NCI-H69 (cell line): ENCODE data around the gene TBC1D5.
"Not testable (repeated sequence)": the region's sequence is repeated elsewhere in the genome, so short reads cannot be mapped to it uniquely, and the experiment has no call there.

ENCODE experiments used
- DNase-seq: peaks from one replicate; lab custom pipeline; 2025; lab: John Stamatoyannopoulos, UW

TBC1D5 gene, protein sequence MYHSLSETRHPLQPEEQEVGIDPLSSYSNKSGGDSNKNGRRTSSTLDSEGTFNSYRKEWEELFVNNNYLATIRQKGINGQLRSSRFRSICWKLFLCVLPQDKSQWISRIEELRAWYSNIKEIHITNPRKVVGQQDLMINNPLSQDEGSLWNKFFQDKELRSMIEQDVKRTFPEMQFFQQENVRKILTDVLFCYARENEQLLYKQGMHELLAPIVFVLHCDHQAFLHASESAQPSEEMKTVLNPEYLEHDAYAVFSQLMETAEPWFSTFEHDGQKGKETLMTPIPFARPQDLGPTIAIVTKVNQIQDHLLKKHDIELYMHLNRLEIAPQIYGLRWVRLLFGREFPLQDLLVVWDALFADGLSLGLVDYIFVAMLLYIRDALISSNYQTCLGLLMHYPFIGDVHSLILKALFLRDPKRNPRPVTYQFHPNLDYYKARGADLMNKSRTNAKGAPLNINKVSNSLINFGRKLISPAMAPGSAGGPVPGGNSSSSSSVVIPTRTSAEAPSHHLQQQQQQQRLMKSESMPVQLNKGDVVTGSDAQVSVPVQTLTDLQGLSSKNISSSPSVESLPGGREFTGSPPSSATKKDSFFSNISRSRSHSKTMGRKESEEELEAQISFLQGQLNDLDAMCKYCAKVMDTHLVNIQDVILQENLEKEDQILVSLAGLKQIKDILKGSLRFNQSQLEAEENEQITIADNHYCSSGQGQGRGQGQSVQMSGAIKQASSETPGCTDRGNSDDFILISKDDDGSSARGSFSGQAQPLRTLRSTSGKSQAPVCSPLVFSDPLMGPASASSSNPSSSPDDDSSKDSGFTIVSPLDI

DNA sequence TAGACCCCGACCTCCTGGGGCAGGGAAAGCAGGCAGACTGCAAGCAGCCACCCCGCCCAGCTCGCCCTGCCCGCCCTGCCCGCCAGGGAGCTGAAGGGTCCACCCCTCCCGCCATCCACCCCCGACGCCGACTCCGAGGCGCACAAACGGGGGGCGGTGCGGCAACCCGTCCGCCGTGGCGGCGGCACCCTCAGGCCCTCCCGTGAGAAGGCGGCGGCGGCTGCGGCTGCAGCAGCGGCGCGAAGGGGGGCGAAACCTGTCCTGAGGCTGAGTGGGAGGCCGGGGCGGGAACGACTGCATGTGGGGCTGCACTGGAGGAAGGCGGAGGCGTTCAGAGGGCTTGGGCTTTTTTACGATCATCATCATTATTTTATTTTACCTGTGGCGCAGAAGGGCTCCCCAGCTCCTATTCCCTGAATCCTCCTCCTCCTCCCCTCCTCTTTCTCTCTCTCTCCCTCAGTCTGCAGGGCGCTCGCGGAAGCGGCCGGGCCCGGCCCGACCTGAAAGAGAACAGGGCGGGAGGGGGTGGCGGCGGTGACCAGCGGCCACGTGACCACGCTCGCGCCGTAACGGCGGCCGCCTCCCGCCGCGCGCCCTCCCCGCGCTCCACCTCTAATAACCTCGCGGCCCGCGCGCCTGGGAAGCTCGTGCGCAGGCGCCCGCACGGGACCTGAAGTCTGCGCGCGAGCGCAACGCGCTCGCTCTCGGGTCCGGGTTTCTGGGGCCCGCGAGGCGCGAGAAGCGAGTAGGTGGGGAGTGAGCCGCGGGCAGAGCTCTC is at the start of gene TBC1D5:
Gene TBC1D5 (minus strand): TSS at position 530 of the 778 bp plus-strand sequence. CDS start 234,061 bp downstream, outside the sequence.
- peak; percentile 98 for DNase-seq

DNA sequence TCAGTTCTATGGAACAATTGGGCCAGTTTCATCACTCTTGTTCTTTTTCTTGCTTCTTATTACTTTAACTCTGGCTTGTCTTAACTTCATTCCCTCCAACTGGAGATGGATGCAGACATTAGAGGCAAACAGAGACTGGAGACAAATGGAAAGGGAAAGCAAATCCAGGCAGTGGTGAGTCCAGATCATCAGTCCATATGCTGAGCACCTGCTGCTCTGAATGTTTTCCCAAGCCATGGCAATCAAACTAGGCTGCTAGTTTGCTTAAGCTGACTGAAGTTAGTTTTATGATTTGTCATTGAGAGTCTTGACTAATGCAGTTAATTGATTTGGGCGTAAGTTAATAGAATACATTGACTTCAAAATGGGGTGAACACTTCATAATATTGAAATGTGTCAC is 41.0 kb upstream of the TBC1D5 start:
- DNase-seq = no peak

DNA sequence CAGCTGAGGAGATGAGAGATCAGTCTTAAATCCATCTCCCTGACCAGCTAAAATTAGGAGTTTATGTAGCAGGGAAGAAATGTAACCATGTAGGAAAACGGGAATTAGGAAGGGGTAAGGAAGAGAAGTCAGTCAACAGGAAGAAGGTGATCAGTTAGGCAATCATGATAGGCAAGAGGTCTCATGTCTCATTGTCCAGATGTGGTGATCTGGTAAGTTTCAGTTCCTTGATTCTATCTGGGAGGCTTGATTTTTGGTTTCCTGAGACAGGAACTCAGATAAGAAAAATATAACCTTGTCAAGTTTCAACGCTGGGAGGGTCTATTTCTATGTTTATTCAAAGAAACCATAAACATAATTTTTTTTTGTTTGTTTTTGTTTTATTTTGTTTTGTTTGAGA is 40.3 kb upstream of the TBC1D5 start:
- no peak for DNase-seq

DNA sequence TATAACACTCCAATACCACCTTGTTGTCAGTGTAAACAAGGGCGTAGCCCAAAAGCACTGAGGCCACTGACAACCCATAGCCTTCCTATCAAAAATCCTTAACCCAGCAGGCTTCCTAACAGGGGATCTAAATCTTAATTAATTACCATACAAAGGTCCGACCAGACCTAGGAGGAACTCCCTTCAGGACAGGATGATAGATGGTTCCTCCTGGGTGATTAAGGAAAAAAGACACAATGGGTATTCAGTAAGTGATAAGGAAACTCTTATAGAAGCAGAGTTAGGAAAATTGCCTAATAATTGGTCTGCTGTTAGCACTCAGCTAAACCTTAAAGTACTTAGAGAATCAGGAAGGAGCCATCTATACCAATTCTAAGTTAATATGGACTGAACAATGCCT is 37.9 kb upstream of the TBC1D5 start:
- DNase-seq = not testable (repeated sequence)

DNA sequence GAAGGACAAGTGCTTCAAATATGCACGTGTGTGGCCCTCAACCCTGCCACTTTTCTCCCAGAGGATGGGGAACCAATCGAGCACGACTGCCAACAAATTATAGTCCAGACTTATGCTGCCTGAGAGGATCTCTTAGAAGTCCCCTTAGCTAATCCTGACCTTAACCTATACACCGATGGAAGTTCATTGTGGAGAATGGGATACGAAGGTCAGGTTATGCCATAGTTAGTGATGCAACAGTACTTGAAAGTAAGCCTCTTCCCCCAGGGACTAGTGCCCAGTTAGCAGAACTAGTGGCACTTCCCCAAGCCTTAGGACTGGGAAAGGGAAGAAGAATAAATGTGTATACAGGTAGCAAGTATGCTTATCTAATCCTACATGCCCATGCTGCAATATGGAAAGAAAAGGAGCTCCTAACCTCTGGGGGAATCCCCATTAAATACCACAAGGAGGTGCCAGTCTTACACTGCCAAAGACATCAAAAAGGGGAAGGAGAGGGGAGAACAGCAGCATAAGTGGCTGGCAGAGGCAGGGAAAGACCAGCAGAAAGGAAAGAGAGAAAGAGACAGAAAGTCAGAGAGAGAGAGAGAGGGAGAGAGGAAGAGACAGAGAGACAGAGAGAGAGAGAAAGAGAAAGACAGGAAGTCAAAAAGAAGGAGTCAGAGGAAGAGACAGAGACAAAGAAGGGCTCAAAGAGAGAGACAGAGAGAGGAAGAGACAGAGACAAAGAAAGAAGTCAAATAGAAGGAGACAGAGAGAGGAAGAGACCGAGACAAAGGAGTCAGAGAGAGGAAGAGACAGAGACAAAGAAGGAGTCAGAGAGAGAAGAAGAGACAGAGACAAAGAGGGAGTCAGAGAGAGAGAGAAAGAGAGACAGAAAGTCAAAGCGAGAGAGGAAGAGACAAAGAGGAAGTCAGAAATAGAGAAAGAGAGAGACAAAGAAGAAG is 37.1 kb upstream of the TBC1D5 start:
- peak; percentile 10 for DNase-seq

DNA sequence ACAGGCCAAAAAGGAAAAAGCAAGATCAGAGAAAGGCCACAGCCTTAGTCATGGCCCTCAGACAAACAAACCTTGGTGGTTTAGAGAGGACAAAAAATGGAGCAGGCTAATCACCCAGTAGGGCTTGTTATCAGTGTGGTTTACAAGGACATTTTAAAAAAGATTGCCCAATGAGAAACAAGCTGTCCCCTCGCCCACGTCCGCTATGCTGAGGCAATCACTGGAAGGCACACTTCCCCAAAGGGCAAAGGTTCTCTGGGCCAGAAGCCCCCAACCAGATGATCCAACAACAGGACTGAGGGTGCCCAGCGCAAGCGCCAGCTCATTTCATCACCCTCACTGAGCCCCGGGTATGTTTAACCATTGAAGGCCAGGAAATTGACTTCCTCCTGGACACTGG is 34.9 kb upstream of the TBC1D5 start:
- DNase-seq = not testable (repeated sequence)

DNA sequence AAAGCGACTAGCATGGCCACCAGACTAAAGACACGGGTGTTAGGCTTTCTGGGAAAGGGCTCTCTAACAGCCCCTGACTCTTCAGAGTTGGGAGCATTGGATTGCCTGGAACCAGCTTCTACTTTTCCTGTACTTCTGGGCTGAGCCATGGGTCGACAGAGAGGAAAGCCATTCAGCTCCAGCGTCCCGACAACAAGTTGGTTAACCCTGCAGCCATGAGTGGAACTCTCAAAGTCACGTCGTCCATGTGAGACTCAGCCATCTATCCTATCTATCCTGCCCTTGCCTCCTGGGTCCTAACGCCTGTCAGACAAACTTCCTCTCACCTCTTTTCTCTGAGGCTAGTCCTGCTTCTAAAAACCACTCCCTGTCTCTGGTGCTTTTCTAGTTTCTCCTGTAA is 32.6 kb upstream of the TBC1D5 start:
- no peak for DNase-seq

DNA sequence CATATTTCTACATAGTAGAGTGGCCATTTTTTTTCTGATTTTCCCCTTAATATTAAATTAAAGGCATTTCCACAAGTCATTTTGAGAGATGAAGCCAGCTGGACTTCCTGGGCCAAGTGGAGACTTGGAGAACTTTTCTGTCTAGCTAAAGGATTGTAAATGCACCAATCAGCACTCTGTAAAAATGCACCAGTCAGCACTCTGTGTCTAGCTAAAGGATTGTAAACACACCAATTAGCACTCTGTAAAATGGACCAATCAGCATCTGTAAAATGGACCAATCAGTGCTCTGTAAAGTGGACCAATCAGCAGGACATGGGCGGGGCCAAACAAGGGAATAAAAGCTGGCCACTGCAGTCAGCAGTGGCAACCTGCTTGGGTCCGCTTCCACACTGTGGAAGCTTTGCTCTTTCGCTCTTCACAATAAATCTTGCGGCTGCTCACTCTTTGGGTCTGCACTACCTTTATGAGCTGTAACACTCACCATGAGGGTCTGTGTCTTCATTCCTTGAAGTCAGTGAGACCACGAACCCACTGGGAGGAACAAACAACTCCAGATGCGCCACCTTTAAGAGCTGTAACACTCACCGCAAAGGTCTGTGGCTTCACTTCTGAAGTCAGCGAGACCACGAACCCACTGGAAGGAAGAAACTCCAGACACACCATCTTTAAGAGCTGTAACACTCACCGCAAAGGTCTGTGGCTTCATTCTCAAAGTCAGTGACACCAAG is 31.9 kb upstream of the TBC1D5 start:
- not testable (repeated sequence) for DNase-seq

DNA sequence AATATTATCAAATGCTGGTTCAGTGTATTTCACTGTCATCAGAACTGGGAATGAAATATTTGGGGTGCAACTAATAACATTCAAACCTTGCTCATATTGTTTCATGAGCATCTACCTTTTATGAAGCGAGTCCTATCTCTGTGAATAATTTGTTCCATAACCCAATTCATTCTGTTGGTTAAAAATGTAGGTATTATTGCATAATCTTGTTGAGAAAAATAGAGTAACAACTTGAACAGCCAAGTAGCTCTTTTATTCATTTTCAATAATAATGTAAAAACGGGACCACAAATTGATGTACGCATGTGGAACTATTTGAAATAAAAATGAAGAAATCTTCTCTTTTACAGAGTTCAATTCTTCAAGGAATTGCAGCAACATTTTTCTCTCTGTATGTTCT is 30.1 kb upstream of the TBC1D5 start:
- no peak for DNase-seq

DNA sequence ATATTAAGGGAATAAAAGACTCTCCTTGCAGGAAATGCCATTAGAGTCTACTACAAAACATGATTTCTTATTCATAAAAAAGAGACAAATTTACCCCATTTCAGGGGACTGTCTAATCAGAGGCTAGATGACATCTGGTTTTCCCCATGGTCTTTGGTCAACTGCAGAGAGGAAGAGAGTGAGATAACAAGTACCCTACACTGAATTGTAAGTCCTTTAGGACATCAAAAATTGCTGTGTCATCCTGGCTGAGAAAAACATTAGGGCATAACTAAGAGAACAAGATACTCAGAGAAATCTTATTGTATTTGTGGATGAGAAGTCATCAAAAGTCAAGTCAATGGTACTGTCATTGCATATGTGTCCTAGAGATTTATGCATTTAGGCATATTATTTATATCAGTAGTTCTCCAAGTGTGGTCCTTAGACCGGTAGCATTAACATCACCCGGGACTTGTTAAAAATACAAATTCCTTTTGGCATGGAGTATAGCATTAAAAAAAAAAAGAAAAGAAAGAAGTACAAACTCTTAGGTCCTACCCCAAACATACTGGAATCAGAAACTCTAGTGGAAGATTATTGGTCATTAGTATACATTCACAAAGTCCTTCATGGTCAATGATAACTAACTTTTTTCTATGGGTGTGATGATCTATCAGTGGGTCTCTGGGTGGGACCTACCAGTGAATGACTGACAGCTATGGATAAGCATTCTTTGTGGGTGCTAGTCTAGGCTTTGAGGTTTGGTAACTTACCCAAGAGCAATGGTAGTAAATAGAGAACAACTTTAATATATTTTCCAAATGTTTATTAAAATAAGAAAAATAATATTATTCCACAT is 29.0 kb upstream of the TBC1D5 start:
- DNase-seq = no peak

DNA sequence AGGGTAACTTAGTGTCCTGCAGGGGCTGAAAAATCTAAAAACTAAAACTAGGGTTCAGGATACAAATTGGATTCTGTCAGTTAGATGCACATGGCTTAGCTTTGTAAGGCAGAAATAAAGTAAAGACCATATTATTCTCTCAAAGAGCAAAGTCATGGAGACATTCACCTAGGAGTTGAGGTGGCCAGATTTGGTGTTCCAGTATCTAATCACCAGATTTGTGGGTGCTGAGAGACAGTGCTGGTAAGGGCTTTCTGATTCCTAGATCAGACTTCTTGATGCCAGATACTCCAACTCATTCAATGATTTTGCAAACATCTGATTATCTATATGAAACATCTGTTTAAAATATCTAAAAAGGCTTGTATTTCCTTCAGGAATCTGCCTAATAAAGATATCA is 28.3 kb upstream of the TBC1D5 start:
- no peak for DNase-seq

DNA sequence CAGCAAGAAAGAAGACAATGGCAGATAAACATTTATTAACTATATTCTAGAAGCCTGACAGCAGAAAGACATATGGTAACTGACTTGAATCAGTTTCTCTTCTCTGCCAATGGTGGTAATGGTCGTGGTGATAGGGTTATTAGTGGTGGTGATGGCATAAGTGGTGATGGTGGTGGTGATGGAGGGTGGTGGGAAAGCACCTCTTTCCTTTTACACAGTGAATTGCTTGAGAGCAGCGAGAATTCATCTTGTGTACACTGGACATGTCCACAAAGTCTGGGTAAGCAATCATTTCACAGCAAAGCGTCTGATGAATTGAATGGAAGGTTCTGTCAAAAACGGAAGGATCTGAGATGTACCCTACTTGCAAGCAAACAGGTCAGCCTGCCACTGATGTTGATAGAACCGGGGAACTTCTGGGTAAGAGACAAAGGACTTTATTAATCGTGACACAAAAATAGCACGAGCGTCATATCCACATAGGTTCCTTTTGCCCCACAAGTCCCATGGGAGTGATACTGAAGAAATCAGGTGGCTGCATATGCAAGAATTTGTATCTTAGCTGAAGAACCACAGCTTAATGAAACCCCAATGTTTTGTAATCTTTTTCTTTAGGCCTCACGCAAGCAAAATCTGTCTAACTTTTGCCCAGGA is 23.5 kb upstream of the TBC1D5 start:
- DNase-seq = no peak

DNA sequence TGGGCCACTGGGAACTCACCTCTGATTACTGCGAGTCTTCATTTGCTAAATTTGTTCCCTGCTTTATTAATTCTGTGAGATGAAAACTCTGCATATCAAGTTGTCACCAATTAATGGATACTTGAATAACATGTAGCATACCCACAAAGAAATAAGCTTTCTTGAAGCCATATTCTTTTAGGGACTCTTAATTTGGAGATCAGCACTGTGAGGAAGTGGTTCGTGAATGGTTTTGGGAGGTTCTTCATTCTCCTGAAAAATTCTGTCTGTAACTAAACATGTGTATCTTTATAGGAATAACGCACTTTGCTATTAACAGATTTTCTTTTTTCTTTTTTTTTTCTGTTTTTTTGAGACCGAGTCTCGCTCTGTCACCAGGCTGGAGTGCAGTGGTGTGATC is 19.1 kb upstream of the TBC1D5 start:
- no peak for DNase-seq

DNA sequence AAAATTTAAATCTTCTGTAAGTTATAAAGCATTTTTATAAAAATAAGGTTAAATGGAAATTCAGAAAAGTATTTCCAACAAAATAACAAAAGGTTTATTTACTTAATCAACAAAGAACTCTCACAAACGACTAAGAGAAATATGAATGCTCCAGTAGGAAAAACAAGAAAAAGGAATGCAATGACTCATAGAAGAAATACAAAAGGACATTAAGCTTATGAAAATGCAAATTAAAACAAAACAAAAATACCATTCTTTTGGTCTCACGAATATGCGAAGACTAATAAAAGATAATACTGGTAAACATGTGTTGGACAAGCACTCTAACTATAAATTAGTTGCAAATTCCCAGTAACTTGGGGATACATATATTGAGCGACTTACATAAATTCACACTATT is 17.5 kb upstream of the TBC1D5 start:
- no peak for DNase-seq

DNA sequence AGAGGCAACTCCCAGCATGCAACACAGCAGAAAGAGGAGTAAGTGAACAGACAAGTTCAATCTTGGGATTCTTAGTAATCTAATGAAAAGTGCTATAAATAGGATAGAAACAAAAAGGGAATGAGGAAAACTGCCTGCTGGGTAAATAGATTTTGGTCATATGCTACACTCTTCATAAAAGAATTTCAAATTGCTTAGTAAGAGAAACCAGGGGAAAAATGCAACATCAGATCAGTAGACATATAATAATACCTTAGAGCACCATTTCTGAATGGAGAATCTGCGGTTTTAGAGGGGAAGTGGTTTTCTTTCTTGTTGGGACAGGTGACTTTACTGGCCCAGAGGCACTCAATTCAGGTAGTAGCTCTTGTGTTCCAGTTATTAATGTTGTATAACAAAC is 13.4 kb upstream of the TBC1D5 start:
- DNase-seq = no peak

DNA sequence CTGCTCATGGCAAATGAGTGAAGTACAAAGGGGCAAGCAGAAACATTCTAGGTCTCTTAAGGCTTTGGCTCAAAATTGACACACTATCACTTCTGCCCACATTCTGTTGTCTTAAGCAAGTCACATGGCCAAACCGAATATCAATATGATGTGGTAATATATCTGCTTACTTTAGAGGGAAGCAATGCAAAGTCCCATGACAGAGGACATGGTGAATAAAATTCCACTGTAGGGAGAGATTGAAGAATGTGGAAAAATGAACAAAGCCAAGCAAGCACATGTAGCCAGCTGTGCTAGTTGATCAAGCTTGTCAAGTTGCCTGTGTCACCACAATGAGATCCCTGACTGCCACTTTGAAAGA is 11.2 kb upstream of the TBC1D5 start:
- DNase-seq = no peak

DNA sequence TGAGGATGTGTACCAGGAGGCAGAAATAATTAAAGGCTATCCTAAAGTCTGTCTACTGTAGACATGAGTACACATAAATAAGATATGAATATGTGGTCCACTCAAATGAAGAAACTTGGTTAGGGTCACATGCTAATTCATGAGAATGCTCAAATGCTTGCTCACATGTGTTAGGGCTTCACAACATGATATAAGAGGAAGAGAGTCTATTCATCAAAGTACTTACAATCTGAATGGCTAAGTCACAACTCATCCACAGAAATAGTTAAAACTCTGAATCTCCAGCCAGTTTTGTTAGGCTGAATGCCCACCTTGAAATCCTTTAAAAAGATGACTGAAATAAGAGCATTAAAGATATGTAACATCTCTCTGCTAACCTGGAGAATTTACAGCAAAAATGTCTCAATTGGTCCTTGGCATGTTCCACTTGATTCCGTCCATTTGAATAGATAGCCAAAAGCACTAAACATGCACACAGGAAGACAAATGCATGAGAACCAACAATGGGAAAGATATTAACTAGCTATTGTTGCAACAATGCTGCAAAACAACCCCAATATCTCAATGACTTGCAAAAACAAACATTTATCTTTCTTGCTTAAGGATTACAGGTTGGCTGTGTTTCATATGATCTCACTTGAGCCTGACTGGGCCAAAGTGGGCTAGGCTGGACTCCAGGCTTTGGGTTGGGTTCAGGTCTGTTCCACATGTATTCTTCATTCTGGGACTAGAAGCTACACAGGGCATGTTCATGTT is 10.6 kb upstream of the TBC1D5 start:
- DNase-seq = no peak

DNA sequence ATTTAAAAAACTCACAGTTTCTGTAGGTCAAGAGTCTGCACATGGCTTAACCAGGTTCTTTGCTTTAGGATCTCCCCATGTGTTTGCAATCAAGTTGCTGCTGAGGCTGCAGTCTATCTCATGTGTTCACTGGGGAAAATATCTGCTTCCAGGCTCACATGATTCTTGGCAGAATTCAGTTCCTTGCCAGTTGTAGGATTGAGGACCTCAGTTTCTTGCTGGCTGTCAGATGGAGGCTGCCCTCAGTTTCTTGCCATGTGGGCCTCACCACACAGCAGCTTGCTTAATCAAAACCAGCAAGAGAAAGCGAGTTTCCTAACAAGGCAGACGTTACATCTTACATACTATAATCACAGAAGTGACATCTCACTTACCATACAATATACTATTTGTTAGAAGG is 10.0 kb upstream of the TBC1D5 start:
- no peak for DNase-seq
